Chondrocyte (in vitro differentiated cells): Measurements from ENCODE around the gene VPS4B. TPM values are rescaled to one million over a fixed set of nuclear protein-coding genes. Genes with fewer than 3 reads are reported as not detected.

Experiments
- DNase-seq: peaks from one replicate; pipeline ENCODE4 v3.0.0; 2021; ENCODE audit warnings: mixed read lengths, low spot score
- H3K27ac Mint-ChIP-seq: one replicate; pipeline ENCODE4 v1.8.0; 2021; ENCODE audit warnings: mild to moderate bottlenecking, moderate library complexity, mixed read lengths; ENCODE audit not compliant: unreplicated experiment
- H3K27me3 Mint-ChIP-seq: 2 replicates; pipeline ENCODE4 v1.8.0; 2021; ENCODE audit warnings: low read depth, mixed read lengths
- H3K36me3 Mint-ChIP-seq: 2 replicates; pipeline ENCODE4 v1.8.0; 2021; ENCODE audit warnings: low read depth, mixed read lengths
- H3K4me1 Mint-ChIP-seq: 2 replicates; pipeline ENCODE4 v1.8.0; 2021; ENCODE audit warnings: low read depth, mild to moderate bottlenecking, mixed read lengths
- H3K4me3 Mint-ChIP-seq: one replicate; pipeline ENCODE4 v1.8.0; 2021; ENCODE audit warnings: mild to moderate bottlenecking, moderate library complexity, mixed read lengths; ENCODE audit not compliant: unreplicated experiment
- H3K9me3 Mint-ChIP-seq: 2 replicates; pipeline ENCODE4 v1.8.0; 2021; ENCODE audit warnings: low read depth, mixed read lengths
- CTCF ChIP-seq: fragments of 200-600 bp; sonication (generic); IDR thresholded peaks from 2 replicates; pipeline ENCODE4 v1.5.0; 2021; ENCODE audit warnings: antibody characterized with exemption, mild to moderate bottlenecking, moderate library complexity
- total RNA-seq: library from RNA; stranded (reverse); gene quantifications from 3 replicates; pipeline ENCODE4 v1.2.1, GENCODE V29; 2021

Gene VPS4B
- total RNA-seq, 1 donor from 2014 or later = 54.9 TPM

DNA sequence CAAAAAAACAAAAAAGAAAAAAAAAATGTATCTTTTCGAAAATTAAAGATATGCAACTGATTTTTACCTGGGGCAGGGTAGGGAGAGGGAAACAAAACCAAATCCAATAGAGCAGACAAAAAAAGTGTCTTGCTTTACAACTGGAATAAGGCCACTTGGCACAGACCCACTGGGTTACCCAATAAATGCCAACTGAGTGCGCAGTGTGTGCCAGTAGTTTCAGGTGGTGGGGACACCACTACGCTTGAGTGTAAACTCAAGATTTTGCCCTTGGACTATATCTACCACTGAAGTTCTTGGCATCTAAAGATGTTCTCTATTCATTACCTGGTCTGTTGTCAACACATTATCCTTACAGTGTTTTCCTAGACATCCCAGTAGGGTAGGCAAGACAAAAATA lies 16.3 kb downstream of the VPS4B start:
- no peak overlapping the region for H3K27ac Mint-ChIP-seq
- H3K27me3 Mint-ChIP-seq = no peaks in the 10 kb centered on the region
- peaks cover 3% of the 10 kb centered on the region for H3K4me1 Mint-ChIP-seq
- peaks cover 22% of the 10 kb centered on the region for H3K36me3 Mint-ChIP-seq
- DNase-seq = no peak
- TF ChIP-seq CTCF = no peak
- H3K4me3 Mint-ChIP-seq = no peak overlapping the region
- no peaks in the 10 kb centered on the region for H3K9me3 Mint-ChIP-seq

GRCh38 chr18:63402246-63403162 lies 19.8 kb downstream of the VPS4B start:
- Mint-ChIP-seq H3K36me3 (peaks cover 29% of the 10 kb centered on the region), H3K9me3 (no peaks in the 10 kb centered on the region), H3K4me3 (no peak overlapping the region), H3K4me1 (no peaks in the 10 kb centered on the region), H3K27ac (no peak overlapping the region), H3K27me3 (no peaks in the 10 kb centered on the region)
- TF ChIP-seq CTCF = no peak
- DNase-seq = no peak

- H3K36me3 Mint-ChIP-seq = peaks cover 26% of the 10 kb centered on the region
- H3K27ac Mint-ChIP-seq = no peak overlapping the region
- no peak overlapping the region for H3K4me3 Mint-ChIP-seq
- no peaks in the 10 kb centered on the region for H3K27me3 Mint-ChIP-seq
- no peaks in the 10 kb centered on the region for H3K9me3 Mint-ChIP-seq
- H3K4me1 Mint-ChIP-seq = no peaks in the 10 kb centered on the region
- DNase-seq = no peak
- no peak for TF ChIP-seq CTCF
Measured at GRCh38 chr18:63399300-63399699, 23.0 kb downstream of the VPS4B start.

GRCh38 chr18:63397349-63397748 lies 24.9 kb downstream of the VPS4B start:
- H3K27me3 Mint-ChIP-seq = no peaks in the 10 kb centered on the region
- no peaks in the 10 kb centered on the region for H3K4me1 Mint-ChIP-seq
- H3K27ac Mint-ChIP-seq = no peak overlapping the region
- H3K36me3 Mint-ChIP-seq = peaks cover 21% of the 10 kb centered on the region
- no peaks in the 10 kb centered on the region for H3K9me3 Mint-ChIP-seq
- DNase-seq = no peak
- TF ChIP-seq CTCF = no peak
- no peak overlapping the region for H3K4me3 Mint-ChIP-seq

DNA sequence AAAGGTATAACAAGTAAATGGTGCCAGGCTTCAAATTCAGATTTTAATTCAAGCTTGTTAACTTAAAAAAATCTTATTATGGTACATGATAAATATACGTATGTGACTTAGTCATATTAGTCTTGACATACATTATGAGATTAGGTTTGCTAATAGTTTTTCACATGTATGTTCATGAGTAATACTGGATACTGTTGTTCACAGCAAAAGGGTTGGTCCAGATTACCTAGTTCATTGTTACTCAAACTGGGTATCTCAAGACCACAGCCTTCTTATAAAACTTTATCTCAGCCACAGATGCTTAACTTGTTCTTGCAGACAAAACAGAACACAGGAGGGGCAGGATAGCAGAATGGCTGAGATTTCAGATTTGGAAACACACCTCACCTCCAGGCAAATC lies 26.8 kb downstream of the VPS4B start:
- no peak for DNase-seq
- peaks cover 25% of the 10 kb centered on the region for H3K36me3 Mint-ChIP-seq
- no peaks in the 10 kb centered on the region for H3K9me3 Mint-ChIP-seq
- no peak for TF ChIP-seq CTCF
- no peak overlapping the region for H3K27ac Mint-ChIP-seq
- no peaks in the 10 kb centered on the region for H3K27me3 Mint-ChIP-seq
- H3K4me3 Mint-ChIP-seq = no peak overlapping the region
- H3K4me1 Mint-ChIP-seq = no peaks in the 10 kb centered on the region
